ENCODE measurements around the gene RAB31.

Gene RAB31

DNA sequence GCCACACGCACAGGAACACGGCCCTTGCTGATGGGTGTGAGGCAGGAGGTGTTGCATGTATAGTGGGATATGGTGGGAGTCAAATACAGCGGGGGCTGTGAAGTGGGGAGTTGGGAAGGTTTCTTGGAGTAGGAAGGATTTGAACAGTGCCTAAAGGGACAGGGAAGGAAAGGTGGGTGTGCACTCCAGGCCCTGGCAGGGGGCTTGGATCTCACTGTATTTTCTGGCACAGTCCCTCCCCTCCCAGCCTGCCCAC lies 6.9 kb downstream of the RAB31 start:
- Histone ChIP-seq H3K9ac (no peak overlapping the region), H3K4me1 (no peaks in the 10 kb centered on the region), H3K4me2 (ENCODE audit: low read length) (no peak overlapping the region), H3K79me2 (no peaks in the 10 kb centered on the region), H3K36me3 (ENCODE audit: control insufficient read depth, insufficient read depth, low read length) (no peaks in the 10 kb centered on the region), H3K9me3 (ENCODE audit: control insufficient read depth, low read length) (no peaks in the 10 kb centered on the region), H3K27me3 (ENCODE audit: control insufficient read depth, insufficient read depth, low read length) (no peaks in the 10 kb centered on the region), H2AFZ (no peak overlapping the region), H3K4me3 (ENCODE audit: low read depth, low read length) (no peak overlapping the region), H3K27ac (no peak overlapping the region)
- TF ChIP-seq, protein P1, sequence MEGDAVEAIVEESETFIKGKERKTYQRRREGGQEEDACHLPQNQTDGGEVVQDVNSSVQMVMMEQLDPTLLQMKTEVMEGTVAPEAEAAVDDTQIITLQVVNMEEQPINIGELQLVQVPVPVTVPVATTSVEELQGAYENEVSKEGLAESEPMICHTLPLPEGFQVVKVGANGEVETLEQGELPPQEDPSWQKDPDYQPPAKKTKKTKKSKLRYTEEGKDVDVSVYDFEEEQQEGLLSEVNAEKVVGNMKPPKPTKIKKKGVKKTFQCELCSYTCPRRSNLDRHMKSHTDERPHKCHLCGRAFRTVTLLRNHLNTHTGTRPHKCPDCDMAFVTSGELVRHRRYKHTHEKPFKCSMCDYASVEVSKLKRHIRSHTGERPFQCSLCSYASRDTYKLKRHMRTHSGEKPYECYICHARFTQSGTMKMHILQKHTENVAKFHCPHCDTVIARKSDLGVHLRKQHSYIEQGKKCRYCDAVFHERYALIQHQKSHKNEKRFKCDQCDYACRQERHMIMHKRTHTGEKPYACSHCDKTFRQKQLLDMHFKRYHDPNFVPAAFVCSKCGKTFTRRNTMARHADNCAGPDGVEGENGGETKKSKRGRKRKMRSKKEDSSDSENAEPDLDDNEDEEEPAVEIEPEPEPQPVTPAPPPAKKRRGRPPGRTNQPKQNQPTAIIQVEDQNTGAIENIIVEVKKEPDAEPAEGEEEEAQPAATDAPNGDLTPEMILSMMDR (IDR thresholded peaks at IDR 0.05) = no peak

DNA sequence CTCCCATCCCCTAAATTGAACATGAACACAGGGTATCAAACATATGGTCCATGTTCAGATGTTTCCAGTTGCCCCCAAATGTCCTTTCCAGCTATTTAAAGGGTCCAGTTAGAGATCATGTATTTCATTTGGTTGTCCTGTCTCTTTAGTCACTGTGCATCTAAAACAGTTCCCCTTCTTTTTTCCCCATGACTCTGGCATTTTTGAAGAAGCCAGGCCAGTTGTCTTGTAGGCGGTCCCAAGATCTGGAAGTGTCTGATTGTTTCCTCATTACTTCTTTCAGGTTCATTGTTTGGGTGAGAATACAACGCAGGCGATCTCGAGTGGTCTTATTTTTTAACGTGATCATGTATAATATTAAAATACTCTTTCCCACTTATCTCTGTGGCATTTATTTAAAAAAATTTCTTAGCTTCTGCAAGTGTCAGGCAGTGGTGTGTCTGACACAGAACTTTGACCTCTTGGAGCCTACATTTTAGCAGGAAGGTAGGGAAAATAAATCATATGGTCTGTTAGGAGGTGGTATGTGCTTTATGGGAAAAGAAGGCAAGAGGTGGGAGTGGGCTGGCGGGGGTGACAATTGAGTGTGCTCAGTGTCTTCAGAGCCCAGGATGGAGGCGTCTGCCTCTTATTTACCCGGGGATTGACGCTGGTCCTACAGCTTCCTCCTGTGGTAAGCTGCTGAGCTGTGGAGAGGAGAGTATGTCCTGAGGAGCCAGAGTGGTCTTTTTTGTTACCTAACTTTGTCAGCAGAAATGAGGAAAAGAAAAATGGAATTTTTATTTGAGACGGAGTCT lies 8.1 kb downstream of the RAB31 start:
- Histone ChIP-seq H2AFZ (no peak overlapping the region), H3K9me3 (ENCODE audit: control insufficient read depth, low read length) (no peaks in the 10 kb centered on the region), H3K4me3 (ENCODE audit: low read depth, low read length) (no peak overlapping the region), H3K4me2 (ENCODE audit: low read length) (no peak overlapping the region), H3K4me1 (no peaks in the 10 kb centered on the region), H3K27ac (no peak overlapping the region), H3K79me2 (no peaks in the 10 kb centered on the region), H3K27me3 (ENCODE audit: control insufficient read depth, insufficient read depth, low read length) (no peaks in the 10 kb centered on the region), H3K36me3 (ENCODE audit: control insufficient read depth, insufficient read depth, low read length) (no peaks in the 10 kb centered on the region), H3K9ac (no peak overlapping the region)
- TF ChIP-seq, protein P1 (IDR thresholded peaks at IDR 0.05) = no peak

DNA sequence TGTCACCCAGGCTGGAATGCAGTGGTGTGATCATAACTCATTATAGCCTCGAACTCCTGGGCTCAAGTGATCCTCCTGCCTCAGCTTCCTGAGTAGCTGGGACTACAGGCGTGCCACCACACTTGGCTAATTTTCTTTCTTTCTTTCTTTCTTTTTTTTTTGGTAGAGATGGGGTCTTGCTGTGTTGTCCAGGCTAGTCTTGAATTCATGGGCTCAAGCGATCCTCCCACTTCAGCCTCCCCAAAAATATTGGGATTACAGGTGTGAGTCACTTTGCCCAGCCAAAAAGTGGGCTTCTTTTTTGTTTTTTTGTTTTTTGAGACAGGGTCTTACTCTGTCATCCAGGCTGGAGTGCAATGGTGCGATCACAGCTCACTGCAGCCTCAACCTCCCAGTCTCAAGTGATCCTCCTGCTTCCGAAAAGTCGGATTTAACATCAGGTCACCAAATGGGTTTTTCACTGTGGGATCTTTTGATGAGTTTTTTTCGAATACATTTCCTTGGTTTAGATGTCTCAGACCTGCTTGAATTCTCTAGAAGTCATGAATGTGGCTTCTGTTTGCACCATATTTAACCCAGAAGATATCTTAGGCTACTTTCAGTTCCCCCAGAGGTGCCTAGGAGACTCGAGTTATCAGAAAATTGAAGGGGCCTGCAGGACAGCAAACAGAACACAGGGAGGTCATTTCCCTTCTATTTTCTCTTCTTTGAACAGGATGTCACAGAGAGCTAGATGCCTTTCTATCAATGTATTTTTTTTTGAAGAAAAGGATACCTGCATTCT lies 8.9 kb downstream of the RAB31 start:
- no peak overlapping the region for H3K9ac ChIP-seq
- H3K27ac ChIP-seq = no peak overlapping the region
- no peaks in the 10 kb centered on the region for H3K4me1 ChIP-seq
- no peak overlapping the region for H3K4me3 ChIP-seq (ENCODE audit: low read depth, low read length)
- H3K27me3 ChIP-seq (ENCODE audit: control insufficient read depth, insufficient read depth, low read length) = no peaks in the 10 kb centered on the region
- no peaks in the 10 kb centered on the region for H3K79me2 ChIP-seq
- no peak overlapping the region for H2AFZ ChIP-seq
- no peaks in the 10 kb centered on the region for H3K36me3 ChIP-seq (ENCODE audit: control insufficient read depth, insufficient read depth, low read length)
- no peaks in the 10 kb centered on the region for H3K9me3 ChIP-seq (ENCODE audit: control insufficient read depth, low read length)
- H3K4me2 ChIP-seq (ENCODE audit: low read length) = no peak overlapping the region
- TF ChIP-seq, protein P1 (IDR thresholded peaks at IDR 0.05) = no peak

DNA sequence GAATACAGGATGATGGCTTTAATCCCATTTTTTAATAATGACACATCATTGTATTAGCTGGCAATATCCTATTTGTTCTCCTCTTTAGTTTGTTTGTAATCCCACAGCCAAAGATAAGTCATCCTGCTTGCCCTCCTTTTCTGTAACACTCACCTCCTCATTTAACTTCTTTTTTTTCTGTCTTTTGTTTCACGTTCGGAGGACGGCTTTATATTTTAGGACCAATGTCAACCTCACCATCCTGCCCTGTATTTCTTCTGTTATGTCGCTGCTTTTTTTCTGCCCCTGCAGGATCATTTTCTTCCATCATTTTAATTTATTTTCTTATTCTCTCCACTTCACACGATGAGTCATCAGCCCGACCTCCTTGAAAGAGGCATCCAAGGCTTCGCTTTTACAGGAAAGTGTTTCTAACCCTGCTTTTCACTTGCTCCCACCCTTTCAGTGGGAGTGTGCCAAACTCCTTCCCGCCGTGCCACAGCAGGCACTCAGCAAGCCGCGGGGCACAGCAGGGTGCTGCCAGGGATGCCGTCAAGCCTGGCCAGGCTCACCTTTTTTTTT lies 11.4 kb downstream of the RAB31 start:
- H3K27ac ChIP-seq = no peak overlapping the region
- H2AFZ ChIP-seq = no peak overlapping the region
- H3K36me3 ChIP-seq (ENCODE audit: control insufficient read depth, insufficient read depth, low read length) = no peaks in the 10 kb centered on the region
- no peak overlapping the region for H3K4me2 ChIP-seq (ENCODE audit: low read length)
- TF ChIP-seq, protein P1 (IDR thresholded peaks at IDR 0.05) = no peak
- H3K79me2 ChIP-seq = no peaks in the 10 kb centered on the region
- H3K9me3 ChIP-seq (ENCODE audit: control insufficient read depth, low read length) = no peaks in the 10 kb centered on the region
- H3K4me3 ChIP-seq (ENCODE audit: low read depth, low read length) = no peak overlapping the region
- H3K9ac ChIP-seq = no peak overlapping the region
- H3K4me1 ChIP-seq = no peaks in the 10 kb centered on the region
- H3K27me3 ChIP-seq (ENCODE audit: control insufficient read depth, insufficient read depth, low read length) = no peaks in the 10 kb centered on the region
